Cardiac muscle cell (in vitro differentiated cells and primary cell): Measurements from ENCODE around the gene CHAC1. TPM values are rescaled to one million over a fixed set of nuclear protein-coding genes. Genes with fewer than 3 reads are reported as not detected.

Experiments used
- DNase-seq, 2 donors: peaks; one replicate each; pipeline versions ENCODE4 v3.0.0 to v3.0.0-alpha.2; 2010 to 2017; ENCODE audit warnings: low read depth in 1 of 2, low spot score in 1 of 2
- H3K27ac ChIP-seq: fragments of 200-600 bp; sonication (generic); 2 replicates; pipeline ENCODE4 v1.5.1; 2016
- H3K27me3 ChIP-seq: fragments of 200-600 bp; sonication (generic); 2 replicates; pipeline ENCODE4 v1.6.0; 2016; ENCODE audit warnings: control low read depth
- H3K36me3 ChIP-seq: fragments of 200-600 bp; sonication (generic); 2 replicates; pipeline ENCODE4 v1.5.1; 2016; ENCODE audit warnings: control low read depth
- H3K4me1 ChIP-seq: fragments of 200-600 bp; sonication (generic); 2 replicates; pipeline ENCODE4 v1.8.1; 2017; ENCODE audit warnings: low read depth, mild to moderate bottlenecking, mixed run types
- H3K4me3 ChIP-seq: fragments of 200-600 bp; sonication (generic); 2 replicates; pipeline ENCODE4 v1.5.1; 2016; ENCODE audit warnings: mild to moderate bottlenecking
- H3K9me3 ChIP-seq: fragments of 200-600 bp; sonication (generic); 2 replicates; pipeline ENCODE4 v1.5.1; 2017; ENCODE audit warnings: low read depth, mild to moderate bottlenecking, control low read depth
- polyA plus RNA-seq: library from polyadenylated mRNA; unstranded; fragments of >200 nt; fragmentation: Nextera tagmentation; extraction: Ambion mirVana; gene quantifications from 2 replicates; pipeline ENCODE4 v1.2.1, GENCODE V29; 2016
- total RNA-seq: library from RNA; depleted of rRNA; stranded (reverse); fragments of >200 nt; gene quantifications from 2 replicates; pipeline ENCODE4 v1.2.3, GENCODE V29; 2016
- TF ChIP-seq, protein P1 (sequence below): IDR thresholded peaks from 2 replicates; pipeline ENCODE4 v1.5.1; 2012; ENCODE audit warnings: low read depth, mild to moderate bottlenecking, low read length

CHAC1 gene
- total and polyA plus RNA-seq, 2 experiments from 2014 or later = 5.0 to 6.0 TPM

DNA sequence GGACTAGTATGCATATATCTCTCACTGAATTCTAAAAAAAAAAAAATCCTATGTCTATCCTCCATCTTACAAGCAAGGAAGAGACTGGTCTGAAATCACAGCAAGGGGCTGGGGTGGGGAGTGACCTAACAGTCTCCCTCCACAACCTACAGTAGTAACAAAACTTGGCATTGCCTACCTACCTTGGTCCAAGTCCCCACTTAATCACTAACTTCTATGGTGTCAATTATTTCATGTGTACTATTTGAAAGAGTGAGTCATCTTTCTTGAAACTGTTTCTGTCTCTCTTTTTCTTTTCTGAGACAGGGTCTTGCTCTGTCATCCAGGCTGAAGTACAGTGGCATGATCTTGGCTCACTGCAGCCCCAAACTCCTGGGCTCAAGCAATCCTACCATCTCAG lies 36.8 kb downstream of the CHAC1 start:
- DNase-seq = no peak
- peaks cover 41% of the 10 kb centered on the region for H3K36me3 ChIP-seq
- TF ChIP-seq, protein P1, sequence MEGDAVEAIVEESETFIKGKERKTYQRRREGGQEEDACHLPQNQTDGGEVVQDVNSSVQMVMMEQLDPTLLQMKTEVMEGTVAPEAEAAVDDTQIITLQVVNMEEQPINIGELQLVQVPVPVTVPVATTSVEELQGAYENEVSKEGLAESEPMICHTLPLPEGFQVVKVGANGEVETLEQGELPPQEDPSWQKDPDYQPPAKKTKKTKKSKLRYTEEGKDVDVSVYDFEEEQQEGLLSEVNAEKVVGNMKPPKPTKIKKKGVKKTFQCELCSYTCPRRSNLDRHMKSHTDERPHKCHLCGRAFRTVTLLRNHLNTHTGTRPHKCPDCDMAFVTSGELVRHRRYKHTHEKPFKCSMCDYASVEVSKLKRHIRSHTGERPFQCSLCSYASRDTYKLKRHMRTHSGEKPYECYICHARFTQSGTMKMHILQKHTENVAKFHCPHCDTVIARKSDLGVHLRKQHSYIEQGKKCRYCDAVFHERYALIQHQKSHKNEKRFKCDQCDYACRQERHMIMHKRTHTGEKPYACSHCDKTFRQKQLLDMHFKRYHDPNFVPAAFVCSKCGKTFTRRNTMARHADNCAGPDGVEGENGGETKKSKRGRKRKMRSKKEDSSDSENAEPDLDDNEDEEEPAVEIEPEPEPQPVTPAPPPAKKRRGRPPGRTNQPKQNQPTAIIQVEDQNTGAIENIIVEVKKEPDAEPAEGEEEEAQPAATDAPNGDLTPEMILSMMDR = no peak

GRCh38 chr15:40990789-40991188 lies 37.5 kb downstream of the CHAC1 start:
- Histone ChIP-seq H3K36me3 (peaks cover 35% of the 10 kb centered on the region), H3K27ac (no peak overlapping the region), H3K4me3 (no peak overlapping the region), H3K4me1 (no peaks in the 10 kb centered on the region), H3K27me3 (no peaks in the 10 kb centered on the region), H3K9me3 (no peaks in the 10 kb centered on the region)
- TF ChIP-seq, protein P1 = no peak
- DNase-seq = no peak

More for the DNA sequence above, 36.8 kb downstream of the CHAC1 start:
- H3K27me3 ChIP-seq = no peaks in the 10 kb centered on the region
- no peaks in the 10 kb centered on the region for H3K9me3 ChIP-seq
- H3K4me3 ChIP-seq = no peak overlapping the region
- H3K27ac ChIP-seq = no peak overlapping the region
- H3K4me1 ChIP-seq = no peaks in the 10 kb centered on the region

- peaks cover 38% of the 10 kb centered on the region for H3K36me3 ChIP-seq
- H3K27ac ChIP-seq = no peak overlapping the region
- TF ChIP-seq, protein P1 = no peak
- H3K9me3 ChIP-seq = no peaks in the 10 kb centered on the region
- no peak for DNase-seq
- H3K4me3 ChIP-seq = no peak overlapping the region
- no peaks in the 10 kb centered on the region for H3K4me1 ChIP-seq
- H3K27me3 ChIP-seq = no peaks in the 10 kb centered on the region
Measured at GRCh38 chr15:40991355-40991754, 38.1 kb downstream of the CHAC1 start.

- TF ChIP-seq, protein P1 = no peak
- Histone ChIP-seq H3K4me3 (no peak overlapping the region), H3K27ac (no peak overlapping the region), H3K36me3 (peaks cover 34% of the 10 kb centered on the region), H3K4me1 (no peaks in the 10 kb centered on the region), H3K27me3 (no peaks in the 10 kb centered on the region), H3K9me3 (no peaks in the 10 kb centered on the region)
- DNase-seq = no peak
Measured at GRCh38 chr15:40992241-40992741, 39.0 kb downstream of the CHAC1 start.

DNA sequence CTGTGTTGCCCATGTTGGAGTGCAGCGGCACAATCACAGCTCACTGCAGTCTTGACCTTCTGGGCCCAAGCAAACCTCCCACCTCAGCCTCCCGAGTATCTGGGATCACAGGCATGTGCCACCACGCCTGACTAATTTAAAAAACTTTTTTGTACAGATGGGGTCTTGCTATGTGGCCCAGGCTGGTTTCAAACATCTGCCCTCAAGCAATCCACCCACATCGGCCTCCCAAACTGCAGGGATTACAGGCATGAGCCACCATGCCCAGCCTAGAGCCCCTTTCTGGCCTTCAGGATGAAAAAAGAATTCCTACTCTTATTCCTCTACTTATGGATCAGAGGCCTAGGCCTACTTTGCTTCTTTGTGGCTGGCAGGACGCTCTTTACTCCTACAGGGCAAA lies 39.6 kb downstream of the CHAC1 start:
- Histone ChIP-seq H3K9me3 (no peaks in the 10 kb centered on the region), H3K27me3 (no peaks in the 10 kb centered on the region), H3K27ac (no peak overlapping the region), H3K36me3 (peaks cover 32% of the 10 kb centered on the region), H3K4me1 (no peaks in the 10 kb centered on the region), H3K4me3 (no peak overlapping the region)
- TF ChIP-seq, protein P1 = no peak
- no peak for DNase-seq

DNA sequence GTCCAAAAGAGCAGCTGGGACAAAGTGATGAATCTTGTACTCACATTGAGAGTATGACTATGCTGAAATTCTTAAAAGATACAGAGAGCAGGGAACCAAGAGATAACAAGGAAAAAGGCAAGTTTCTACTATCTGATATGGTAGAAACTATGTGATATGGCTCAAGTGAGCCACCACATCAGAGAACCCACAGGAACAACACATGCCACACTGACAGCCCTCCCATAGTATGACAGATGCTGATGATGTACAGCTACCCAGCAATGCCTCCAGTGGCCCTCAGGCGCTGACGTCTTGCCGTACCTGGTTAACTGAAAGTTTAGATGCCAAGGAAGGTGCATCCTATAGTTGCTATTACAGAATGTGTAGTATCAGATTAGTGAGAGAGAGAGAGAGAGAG lies 42.4 kb downstream of the CHAC1 start:
- no peaks in the 10 kb centered on the region for H3K4me1 ChIP-seq
- H3K36me3 ChIP-seq = peaks cover 29% of the 10 kb centered on the region
- H3K27me3 ChIP-seq = no peaks in the 10 kb centered on the region
- TF ChIP-seq, protein P1 = no peak
- H3K27ac ChIP-seq = no peak overlapping the region
- DNase-seq = no peak
- H3K4me3 ChIP-seq = no peak overlapping the region
- H3K9me3 ChIP-seq = no peaks in the 10 kb centered on the region
